GM18870 (cell line): Measurements from ENCODE around the gene LMNTD2.

ENCODE experiments used
- ATAC-seq: cut with Tn5 transposase; IDR thresholded peaks from one replicate; pipeline ENCODE4 v1.9.1; 2021; ENCODE audit warnings: moderate library complexity; ENCODE audit not compliant: unreplicated experiment

LMNTD2 gene

DNA sequence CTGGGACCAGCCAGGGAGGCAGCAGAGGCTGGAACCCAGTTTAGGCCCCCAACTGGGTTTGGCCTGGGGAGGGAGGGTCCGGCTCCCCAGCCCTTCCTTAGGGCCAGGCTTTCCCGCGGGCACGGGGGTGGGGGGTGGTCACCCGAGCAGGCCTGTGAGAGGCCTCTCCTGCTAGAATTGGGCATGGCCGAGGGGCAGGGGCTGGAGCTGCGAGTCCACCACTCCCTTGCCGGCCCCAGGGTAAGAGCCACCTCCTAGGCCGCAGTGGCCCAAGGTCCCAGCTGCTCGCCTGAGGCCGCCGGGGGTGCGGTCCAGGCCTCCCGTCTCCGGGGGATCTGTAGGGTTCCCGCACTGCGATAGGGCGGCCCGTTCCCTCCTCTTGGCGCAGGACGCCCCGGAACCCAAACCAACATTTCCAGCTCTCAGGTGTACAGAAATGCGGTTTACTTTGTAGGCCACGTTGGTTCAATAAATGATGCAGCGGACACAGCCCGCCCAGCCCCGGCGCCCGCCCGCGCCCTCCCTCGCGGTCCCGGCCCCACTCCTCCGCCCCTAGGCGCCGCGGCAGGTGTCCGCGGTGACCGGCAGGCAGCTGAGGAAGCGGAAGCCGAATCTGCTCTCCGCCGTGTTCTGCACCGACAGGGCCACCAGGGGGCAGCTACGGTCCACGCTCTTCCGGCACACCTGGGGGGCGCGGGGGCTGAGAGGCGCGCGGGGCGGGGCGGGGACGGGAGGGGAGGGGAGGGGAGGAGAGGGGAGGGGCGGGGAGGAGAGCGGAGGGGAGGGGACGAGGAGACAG, 5.9 kb downstream of the LMNTD2 start:
- no peak for ATAC-seq

DNA sequence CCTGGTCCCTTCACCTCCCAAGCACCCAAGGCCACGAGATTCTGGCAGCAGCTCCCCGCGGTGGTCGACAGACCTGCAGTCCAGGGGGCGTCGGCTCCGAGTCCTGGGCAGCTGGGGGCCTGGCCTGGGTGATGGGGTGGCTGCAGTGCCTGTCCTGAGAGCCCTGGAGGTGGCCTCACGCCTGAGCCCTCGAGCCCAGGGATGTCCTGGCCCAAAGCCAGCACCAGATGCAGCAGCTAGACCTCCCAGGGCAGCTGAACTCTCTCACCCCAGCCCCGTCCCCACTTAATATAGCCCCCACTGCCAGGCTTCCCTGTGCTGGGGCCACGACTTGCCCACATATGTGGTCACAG, 6.6 kb downstream of the LMNTD2 start:
- no peak for ATAC-seq

DNA sequence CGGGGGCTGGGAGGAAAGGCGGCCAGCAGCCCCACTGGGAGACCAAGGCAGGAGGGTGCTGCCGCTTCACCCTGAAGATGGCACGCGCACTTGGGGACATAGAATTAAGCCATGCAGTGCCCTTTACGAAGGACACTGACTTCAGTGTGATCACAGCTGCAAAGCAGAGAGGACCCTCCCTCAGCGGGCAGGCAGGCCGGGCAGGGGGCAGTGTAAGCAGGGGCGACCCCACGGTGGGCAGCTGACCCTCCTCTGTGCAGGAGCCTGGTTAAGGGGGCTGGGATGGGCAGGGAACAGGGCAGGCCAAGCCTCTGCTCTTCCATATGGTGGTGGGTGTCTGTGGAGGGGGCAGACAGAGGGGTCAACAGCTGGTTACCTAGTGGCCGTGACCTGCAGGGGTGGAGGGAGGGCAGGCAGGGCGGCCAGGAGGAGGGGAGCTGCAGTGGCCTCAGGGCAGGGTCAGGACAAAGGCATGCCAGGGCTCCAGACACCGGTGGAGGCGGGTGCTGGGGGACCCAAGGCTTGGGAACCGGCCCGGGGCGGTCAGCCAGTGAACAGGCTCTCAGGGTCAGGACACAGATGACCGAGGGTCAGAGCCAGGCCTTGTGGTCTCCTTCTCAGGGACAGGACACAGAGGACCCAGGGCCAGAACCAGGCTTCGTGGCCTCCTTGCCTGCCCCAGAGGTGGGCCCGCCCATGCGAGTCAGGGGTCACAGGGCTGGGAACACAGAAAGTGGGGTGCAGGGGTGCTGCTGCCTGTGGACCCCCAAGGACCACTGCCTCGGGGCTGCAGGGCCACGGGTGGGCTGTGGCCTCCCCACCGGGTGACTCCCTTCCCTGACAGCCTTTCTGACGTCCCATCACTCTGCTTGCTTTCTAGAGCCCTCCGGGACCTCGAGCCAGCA, 7.2 kb downstream of the LMNTD2 start:
- no peak for ATAC-seq

DNA sequence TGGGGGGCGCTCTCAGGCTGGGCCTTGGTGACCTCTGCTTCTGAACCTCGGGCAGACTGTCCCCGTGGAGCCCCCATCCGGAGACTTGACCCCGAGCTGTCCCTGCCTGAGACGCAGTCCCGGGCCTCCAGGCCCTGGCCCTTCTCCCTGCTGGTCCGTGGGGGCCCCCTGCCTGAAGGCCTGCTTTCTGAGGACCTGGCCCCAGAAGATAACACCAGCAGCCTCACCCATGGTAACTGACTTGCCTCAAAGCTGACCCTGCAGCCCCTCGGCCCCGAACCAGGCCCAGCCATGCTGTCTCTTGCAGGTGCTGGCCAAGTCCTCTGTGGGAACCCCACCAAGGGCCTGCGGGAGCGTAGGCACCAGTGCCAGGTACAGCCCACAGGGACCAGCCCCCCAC, 8.9 kb downstream of the LMNTD2 start:
- no peak for ATAC-seq

DNA sequence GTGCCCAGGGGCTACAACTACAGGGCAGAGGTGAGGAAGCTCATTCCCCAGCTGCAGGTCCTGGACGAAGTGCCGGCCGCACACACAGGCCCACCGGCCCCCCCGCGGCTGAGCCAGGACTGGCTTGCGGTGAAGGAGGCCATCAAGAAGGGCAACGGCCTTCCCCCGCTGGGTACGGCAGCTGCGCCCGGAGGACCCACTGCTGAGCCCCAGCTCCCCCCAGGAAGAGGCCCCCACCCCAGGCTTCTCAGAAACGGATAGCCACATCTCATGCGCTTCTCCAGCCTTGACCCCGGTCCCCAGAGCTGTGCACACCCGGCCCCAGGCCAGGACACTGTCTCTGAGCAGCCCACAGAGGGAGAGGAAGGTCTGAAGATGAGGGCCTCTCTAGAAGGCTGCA, 9.4 kb downstream of the LMNTD2 start:
- no peak for ATAC-seq

DNA sequence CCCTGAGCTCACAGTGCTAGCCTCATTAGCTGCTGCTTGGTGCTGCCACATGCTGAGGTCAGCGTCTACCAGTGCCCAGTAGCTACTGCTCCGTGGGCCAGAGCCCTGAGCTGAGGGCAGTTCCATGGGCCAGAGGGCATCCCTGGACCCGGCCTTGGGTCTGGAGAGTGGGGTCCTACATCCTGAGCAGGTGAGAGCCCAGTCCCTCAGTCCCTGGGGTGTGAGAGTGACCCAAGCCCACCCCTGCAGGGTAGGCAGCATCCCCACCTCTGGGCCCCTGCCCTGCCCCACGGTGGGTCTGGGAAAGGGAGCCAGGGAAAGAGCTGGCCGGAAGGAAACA, 9.8 kb downstream of the LMNTD2 start:
- ATAC-seq = no peak

DNA sequence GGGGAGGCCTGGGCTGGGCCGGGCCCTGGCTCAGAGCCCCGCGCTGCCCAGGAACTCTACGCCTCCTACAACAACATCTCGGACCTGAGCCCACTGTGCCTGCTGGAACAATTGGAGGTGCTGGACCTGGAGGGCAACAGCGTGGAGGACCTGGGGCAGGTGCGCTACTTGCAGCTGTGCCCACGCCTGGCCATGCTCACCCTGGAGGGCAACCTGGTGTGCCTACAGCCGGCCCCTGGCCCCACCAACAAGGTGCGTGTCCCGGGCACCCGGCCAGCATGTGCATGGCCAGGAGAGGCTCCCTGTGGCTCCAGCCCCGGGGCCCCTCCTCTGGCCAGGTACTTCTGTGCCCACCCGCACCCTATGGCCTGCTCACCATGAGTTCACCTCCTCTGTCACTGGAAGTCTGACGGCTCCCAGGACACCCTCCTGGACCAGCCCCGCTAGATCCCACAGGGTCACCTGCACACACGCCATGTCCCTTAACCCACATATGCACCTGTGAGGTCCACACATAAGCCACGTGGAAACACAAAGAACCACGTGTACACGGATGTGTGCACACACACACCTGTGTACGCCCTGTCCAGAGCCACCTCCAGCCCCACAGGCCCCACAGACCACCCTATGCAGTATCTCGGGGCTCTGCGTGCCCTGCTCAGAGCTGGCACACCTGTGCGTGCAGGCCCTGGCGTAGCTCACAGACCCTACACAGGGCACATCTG, 10.4 kb downstream of the LMNTD2 start:
- ATAC-seq = no peak

DNA sequence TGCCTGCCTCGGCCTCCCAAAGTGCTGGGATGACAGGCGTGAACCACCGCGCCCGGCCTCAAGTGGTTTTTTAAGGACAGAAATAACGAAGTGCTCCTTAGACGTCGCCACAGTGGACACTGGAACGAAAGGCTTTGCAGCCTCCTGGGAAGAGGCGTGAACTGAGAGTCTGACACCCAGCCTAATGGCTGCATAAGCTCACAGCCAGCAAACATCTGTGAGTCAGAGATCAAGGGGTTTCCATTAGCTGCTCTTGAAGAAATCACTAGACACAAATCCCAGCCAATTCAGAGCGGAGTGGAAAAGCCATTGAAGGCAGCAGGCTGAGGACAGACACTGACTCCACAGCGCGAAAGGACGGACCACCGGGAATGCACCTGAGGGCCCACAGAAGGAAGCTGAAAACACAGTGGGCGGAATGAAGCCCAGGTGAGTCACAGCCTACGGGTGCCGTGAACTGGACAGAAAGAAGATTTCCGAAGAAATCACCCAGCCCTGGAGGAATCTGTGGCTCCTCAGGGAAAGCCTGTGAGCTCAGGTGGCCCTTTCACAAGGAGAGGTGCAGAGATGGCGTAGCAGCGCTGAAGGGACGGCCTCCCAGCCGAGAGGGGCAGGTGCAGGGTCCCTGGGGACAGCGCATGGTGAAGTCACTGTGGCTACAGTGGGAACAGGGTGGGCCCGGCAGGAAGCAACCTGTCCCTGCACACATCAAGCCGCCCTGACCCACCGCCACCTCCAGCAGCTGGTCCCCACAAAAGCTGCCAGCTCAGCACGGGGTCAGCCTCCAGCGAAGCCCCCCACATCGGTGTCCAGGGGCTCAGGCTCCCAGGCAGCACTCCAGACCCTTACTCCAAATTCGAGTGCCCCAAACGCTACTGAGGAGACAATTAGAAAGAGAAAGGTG, 11.6 kb downstream of the LMNTD2 start:
- no peak for ATAC-seq

DNA sequence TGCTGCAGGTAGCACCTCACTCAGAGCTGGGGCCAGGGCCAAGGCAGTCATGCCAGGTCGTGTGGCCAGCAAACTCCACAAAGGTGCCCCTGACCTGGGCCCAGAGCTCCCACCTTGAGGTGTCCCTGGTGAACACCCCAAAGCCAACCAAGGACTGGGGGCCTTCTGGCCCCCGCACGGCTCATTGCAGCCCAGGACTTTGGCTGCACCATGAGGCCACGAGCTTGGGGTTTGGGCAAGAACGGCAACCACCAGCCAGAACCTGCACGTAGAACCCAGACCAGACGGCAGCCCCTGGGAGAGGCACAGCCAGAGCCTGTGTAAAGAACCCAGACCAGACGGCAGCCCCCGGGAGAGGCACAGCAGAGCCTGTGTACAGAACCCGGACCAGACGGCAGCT, 15.4 kb downstream of the LMNTD2 start:
- no peak for ATAC-seq

DNA sequence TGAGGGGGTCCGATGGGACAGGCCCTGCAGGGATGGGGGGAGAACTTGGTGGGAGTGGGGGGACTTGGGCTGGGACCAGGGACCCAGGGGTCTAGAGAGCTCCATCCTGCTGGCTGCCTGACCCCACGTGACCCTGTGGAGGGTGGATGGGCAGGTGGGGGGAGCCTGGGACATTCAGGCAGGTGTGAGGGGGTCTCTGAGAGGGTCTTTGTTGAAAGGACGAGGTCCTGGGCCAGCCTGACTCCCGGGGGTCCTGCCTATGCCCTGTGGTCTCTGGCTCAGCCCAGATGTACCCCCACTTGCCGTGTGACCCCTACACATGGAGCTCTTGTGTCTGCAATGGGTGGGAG, 15.7 kb downstream of the LMNTD2 start:
- no peak for ATAC-seq

DNA sequence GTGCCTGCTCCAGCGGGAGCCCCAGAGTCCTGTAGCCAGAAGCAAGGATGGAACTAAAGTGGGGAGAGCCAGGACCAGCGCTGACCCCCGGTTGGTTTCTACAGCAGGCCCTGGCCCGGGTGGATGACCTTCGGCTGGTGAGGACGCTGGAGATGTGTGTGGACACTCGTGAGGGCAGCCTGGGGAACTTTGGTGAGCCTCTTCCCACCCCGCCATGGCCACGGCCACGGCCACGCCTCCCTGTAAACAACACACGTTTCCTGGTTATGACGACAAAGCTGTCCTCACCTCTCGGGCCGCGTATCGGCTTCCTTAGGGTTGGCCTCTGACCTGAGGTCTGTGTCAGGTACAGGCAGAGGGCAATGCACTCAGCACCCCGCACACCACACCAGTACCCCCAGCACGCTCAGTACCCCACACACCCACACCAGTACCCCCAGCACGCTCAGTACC, 19.1 kb downstream of the LMNTD2 start:
- ATAC-seq = no peak

DNA sequence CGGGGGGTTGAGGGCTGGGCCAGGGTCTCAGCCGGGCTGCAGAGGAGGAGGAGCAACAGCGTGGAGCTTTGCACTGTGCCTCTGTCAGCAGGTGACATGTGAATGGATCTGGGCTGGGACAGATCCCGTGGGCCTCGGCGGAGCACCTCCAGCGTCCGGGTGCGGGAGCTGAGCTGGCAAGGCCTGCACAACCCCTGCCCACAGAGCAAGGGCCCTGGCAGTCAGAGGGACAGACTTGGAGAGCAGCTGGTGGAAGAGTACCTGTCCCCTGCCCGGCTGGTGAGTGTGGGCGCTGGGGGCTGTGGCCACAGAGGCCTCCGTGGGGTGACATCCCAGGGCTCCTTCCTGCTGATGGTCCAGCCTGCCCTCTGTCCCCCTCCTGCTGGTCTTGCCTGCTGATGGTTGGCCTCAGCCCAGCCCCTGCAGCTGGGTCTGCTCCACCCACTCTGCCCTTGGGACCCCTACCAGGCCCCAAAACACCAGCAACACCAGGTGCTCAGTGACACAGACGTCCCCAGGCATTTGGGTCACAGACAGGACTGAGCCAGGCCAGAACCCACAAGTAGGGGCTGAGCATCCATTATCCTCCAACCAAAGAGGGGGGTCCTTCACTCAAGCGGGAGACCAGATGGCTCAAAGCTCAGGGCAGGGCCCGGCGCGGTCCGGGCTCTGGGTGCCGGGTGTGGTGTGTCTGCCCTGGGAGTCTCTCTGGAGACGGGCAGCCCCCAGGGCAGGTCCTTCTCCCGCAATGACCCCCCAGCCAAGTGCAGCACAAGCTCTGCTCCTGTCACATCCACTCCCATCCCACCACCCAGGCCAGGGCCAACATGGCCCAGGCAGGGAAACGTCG, 19.7 kb downstream of the LMNTD2 start:
- ATAC-seq = no peak

DNA sequence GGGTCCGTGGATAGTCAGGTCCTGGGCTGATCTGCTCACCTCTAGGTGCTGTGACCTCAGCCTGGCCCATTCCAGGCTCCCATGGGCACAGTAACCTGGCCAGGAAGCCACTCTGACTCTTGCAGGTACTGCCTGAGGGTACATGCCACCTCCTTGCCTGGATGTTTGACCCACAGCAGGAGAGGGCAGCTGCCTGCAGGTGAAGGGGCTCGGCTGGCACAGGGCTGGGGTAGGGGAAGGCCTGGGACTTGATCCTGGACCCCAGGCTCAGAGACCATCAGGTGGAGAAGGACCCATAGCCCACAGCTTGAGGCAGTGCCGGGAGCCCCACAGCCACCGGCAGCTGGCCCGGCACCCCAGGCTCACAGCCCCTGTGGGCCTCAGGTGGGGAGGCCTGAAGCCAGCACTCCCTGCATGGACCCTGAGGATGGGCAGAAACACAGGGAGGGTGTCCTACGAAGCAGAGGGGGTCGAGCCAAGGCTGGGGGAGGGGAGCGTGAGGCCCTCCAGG, 20.5 kb downstream of the LMNTD2 start:
- ATAC-seq = no peak

DNA sequence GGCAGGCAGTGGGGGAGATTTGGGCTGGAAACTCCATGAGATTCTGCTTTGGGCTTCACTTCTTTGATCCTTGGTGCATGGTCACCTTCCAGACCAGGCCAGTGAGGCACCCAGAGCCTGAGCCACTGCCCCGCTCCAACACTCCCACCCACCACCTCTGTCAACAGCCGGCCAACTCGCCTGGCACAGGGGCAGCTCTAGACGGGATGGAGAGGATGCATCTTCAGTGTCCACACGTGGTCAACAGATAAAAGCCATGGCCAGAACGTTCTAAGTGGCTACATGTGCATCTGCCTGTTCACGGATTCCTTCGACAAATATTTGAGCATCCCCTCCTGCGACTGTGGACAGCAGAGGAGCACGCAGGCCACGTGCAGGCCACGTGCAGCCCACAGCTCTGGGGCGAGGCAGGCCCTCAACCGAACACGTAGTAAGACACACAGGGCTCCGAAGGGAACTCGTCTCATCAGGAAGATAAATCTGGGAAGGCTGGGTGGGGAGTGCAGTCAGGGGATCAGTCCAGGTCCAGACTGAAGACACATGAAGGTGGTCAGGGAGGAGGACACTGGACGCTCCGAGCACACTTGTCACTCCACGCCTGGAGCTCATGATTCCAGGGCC, 22.0 kb downstream of the LMNTD2 start:
- ATAC-seq = no peak

DNA sequence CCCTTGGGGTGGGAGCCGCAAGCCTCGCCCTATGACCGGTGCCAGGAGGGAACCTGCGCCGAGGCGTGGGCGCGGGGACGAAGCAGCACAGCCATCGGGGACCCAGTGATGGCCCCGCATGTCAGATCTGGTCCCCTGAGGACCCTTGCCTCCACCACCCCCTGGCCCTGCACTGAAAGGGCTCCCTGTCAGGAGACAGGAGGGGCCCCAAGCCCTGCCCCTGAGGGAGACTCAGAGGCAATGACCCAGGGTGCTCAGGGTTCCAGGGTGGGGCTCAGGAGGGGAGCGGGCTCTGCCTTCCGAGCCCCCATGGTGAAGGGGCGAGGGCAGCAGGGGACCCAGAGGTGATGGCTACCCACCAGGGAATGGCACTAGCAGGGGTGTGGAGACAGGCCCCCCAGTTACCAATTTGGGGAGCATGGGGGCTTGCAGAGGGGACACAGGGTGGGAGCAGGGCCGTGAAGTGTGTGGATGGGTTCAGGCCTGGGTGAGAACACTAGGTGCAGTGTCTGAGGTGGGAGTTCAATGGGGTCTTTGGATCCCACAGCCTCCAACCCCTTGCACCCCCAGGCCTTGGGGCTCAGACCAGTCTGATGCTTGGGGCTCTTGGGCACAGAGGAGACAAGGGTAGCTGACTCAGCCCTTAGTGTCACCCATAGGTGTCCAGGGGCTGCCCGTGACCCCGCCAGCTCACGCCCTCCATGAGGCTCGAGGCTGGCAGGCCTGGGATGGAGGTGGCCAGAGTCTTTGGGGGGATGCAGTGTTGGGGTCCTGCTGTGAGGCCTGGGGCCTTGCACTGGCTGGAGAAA, 22.7 kb downstream of the LMNTD2 start:
- no peak for ATAC-seq

DNA sequence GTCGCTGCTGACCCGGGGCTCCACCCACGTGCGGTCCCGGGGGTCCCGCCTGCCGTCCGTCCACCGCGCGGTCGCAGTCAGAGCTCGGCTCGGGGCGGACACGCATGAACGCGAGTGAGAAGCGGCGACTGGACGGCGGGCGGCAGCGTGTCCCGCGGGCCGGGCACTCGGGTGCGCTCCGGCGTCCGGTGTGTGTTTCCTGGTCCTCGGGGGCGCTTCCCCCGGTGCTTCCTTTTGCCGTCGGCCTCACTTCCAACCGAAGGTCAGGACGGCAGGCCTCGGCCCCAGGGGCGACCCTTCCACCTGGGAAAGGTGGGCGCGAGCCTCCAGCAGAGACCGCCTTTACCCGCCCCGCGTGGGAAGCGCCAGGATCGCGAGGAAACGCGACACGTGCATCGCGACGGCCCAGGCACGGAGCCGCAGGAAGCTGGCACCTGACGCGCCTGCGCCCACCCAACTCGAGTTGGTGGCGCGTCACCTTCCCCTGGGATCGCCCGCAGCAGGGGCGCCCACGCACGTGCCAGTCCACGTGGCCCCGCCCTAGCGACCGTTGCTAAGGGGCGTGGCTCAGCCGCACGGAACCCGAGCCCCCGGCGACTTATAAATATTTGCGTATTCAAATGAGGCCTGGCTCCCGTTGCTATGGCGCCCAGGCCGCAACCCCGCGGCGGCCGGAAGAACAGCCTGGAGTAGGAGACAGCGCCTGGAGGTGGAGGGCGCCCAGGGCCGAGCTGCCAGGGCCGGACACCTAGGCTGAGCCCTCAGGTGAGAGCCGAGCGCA, 23.5 kb downstream of the LMNTD2 start, which contains the start of gene LRRC56:
Gene LRRC56, plus strand, starts transcription at position 687 of the 781 bp plus-strand sequence. CDS start 3,158 bp downstream, outside the sequence.
- ATAC-seq = peak; percentile 60
